NCI-H460 (cell line): Measurements from ENCODE around the gene DAND5. TPM values are rescaled to one million over a fixed set of nuclear protein-coding genes. Genes with fewer than 3 reads are reported as not detected.

Source experiments
- DNase-seq: peaks from one replicate; pipeline ENCODE4 v3.0.0-alpha.2; 2016; ENCODE audit warnings: low read depth; ENCODE audit errors: extremely low read depth
- polyA plus RNA-seq: library from polyadenylated mRNA; depleted of rRNA; stranded (reverse); fragments of >200 nt; gene quantifications from 2 replicates; pipeline ENCODE4 v1.2.3, GENCODE V29; 2014; cell fraction: nucleus; rRNA removed
- total RNA-seq: library from RNA; depleted of rRNA; stranded (reverse); fragments of >200 nt; shearing (Covaris generic); gene quantifications from 2 replicates; pipeline ENCODE4 v1.2.3, GENCODE V29; 2014; rRNA removed

The DAND5 gene, protein sequence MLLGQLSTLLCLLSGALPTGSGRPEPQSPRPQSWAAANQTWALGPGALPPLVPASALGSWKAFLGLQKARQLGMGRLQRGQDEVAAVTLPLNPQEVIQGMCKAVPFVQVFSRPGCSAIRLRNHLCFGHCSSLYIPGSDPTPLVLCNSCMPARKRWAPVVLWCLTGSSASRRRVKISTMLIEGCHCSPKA
- total RNA-seq: not detected in 2 replicates
- not detected in 2 replicates for polyA plus RNA-seq

- no peak for DNase-seq
Observed at GRCh38 chr19:12969292-12969988, at the start of gene DAND5. DAND5 (plus strand) TSS chr19:12969576; CDS start chr19:12969661, 85 bp downstream.

GRCh38 chr19:12921047-12921446 lies 48.3 kb upstream of the DAND5 start:
- no peak for DNase-seq

DNA sequence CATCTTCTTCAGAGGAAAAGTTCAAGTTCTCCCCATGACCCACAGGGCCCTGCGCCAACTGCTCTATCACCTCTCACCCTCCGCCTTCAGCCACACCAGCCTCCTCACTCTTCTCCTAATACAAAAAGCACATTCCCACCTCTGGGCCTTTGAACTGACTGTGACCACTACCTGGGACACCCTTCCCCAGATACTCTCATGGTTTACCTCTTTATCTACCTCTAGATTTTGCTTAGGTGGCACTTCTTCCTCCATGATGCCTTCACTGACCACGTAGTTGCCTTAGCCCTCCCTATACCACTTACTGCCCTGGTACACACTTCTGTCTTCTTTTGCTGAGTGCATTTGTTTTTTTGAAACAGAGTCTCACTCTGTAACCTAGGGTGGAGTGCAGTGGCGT lies 46.4 kb upstream of the DAND5 start:
- DNase-seq: no peak

GRCh38 chr19:12924621-12925310 lies 44.6 kb upstream of the DAND5 start:
- no peak for DNase-seq

GRCh38 chr19:12930002-12930645 lies 39.3 kb upstream of the DAND5 start:
- no peak for DNase-seq

- no peak for DNase-seq
Observed at GRCh38 chr19:12932392-12933286, 36.7 kb upstream of the DAND5 start.

- peak; percentile 83 for DNase-seq
Observed at GRCh38 chr19:12933287-12934072, 35.9 kb upstream of the DAND5 start, which contains the start of gene FARSA. FARSA (minus strand) TSS chr19:12933711; CDS start chr19:12933696, 15 bp downstream.

DNA sequence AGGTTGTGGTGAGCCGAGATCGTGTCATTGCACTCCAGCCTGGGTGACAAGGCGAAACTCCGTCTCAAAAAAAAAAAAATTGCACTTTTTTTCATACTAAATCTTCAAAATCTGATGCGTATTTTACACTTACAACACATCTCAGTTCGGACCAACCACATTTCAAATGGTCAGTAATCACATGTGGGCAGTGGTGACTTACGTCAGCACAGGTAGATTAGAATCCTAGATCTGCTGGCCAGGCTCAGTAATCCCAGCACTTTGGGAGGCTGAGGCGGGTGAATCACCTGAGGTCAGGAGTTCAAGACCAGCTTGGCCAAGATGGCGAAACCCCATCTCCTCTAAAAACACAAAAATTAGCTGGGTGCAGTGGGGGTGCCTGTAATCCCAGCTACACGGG lies 34.3 kb upstream of the DAND5 start:
- no peak for DNase-seq

- DNase-seq: no peak
Observed at GRCh38 chr19:12936582-12936981, 32.8 kb upstream of the DAND5 start.

GRCh38 chr19:12937093-12937926 lies 32.1 kb upstream of the DAND5 start:
- DNase-seq: no peak

GRCh38 chr19:12937927-12938778 lies 31.2 kb upstream of the DAND5 start, which contains the start of gene CALR:
CALR (plus strand) TSS chr19:12938609; CDS start chr19:12938680, 71 bp downstream.
- DNase-seq: peak; percentile 97

GRCh38 chr19:12938779-12939601 lies 30.4 kb upstream of the DAND5 start:
- no peak for DNase-seq

DNA sequence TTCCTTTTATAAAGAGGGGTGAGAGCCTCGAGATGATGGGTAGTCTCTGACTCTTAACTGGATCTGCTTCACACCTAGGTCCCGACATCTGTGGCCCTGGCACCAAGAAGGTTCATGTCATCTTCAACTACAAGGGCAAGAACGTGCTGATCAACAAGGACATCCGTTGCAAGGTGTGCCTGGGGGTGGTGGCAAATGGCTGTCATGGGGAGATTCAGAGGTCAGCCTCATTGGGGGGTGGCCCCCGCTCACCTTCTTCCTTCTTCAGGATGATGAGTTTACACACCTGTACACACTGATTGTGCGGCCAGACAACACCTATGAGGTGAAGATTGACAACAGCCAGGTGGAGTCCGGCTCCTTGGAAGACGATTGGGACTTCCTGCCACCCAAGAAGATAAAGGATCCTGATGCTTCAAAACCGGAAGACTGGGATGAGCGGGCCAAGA lies 29.4 kb upstream of the DAND5 start:
- no peak for DNase-seq

GRCh38 chr19:12940897-12941296 lies 28.5 kb upstream of the DAND5 start:
- DNase-seq: no peak

- no peak for DNase-seq
Observed at GRCh38 chr19:12943437-12944044, 25.8 kb upstream of the DAND5 start.

GRCh38 chr19:12944104-12944674 lies 25.2 kb upstream of the DAND5 start:
- no peak for DNase-seq
